ENCODE results near the gene SPOP. TPM values are rescaled to one million over a fixed set of nuclear protein-coding genes. Genes with fewer than 3 reads are reported as not detected.
A peak's percentile ranks its signal among the peaks of the same experiment; 100 is the strongest.

SPOP gene
- total and polyA plus RNA-seq, 11 donors = 28.5 to 96.1 (median 60.4) TPM

DNA sequence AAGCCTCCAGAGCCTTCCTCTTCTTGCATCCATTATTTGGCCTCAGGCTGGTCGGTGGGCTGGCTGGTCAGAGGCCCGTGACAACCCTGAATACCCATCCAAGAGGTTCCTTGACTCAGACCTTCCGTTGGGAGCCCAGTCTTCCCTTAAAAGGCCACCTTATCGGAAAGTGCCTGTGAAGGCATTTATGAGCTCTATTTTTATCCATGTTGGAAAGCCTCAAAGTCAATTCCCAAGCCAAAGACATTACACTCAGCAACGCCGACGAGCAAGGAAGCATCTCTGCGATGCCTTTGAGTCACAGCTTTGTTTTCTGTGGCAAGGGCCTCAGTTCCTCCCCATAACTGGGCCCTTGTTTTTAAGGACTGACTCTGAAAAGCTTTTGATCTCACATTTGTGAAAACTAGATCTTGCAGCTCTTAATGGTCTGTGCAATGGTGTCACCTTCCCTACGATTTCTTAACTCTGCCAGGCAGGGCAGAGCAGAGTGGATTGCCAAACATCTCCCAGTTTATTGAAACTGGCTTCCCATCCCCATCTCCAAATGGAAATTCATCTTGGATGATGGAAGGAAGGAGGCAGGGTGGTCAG, 13.3 kb upstream of the SPOP start:
- intact Hi-C loops (cut with DNase I) = loop anchor here in 2 of 10 donors (5.0 kb wide), 1 partner anchor 74 kb away; no protein-coding TSS in a partner anchor

GRCh38 chr17:49690256-49690655, 12.4 kb upstream of the SPOP start:
- Histone ChIP-seq H3K27ac (peak overlapping the region in 11 of 12 donors; percentile 78 to 93 (median 90)), H3K36me3 (no peaks in the 10 kb centered on the region), H3K27me3 (no peaks in the 10 kb centered on the region), H3K9me3 (no peaks in the 10 kb centered on the region), H3K4me1 (peaks cover 0 to 57% (median 27%) of the 10 kb centered on the region in 12 donors), H3K4me3 (no peak overlapping the region)
- DNase-seq (no peak), ATAC-seq (no peak)
- WGBS, 4 donors = 30 to 49% (median 43%) methylated on average over 2 of the region's 2 CpGs
- intact Hi-C loops (cut with DNase I) = loop anchor here in 2 of 10 donors (5.0 kb wide), 1 partner anchor 73 kb away; no protein-coding TSS in a partner anchor
- no peak for TF ChIP-seq CTCF (IDR thresholded peaks at IDR 0.05)
- no peak for TF ChIP-seq POLR2A (IDR thresholded peaks at IDR 0.05)

More for the DNA sequence above, 13.3 kb upstream of the SPOP start:
- H3K27ac ChIP-seq = peak overlapping the region; percentile 19 to 93 (median 89)
- WGBS, 4 donors = 25 to 32% (median 30%) methylated on average over 8 to 9 of the region's 9 CpGs
- H3K27me3 ChIP-seq = no peaks in the 10 kb centered on the region
- ATAC-seq (peak; percentile 68 to 89 (median 86)), DNase-seq (peak in 4 of 5 donors; percentile 62 to 82 (median 66))
- no peaks in the 10 kb centered on the region for H3K9me3 ChIP-seq
- TF ChIP-seq CTCF (IDR thresholded peaks at IDR 0.05) (no peak), POLR2A (IDR thresholded peaks at IDR 0.05) (peak in 1 of 2 donors; percentile 66)
- no peaks in the 10 kb centered on the region for H3K36me3 ChIP-seq
- peak overlapping the region in 2 of 12 donors; percentile 3 to 7 for H3K4me3 ChIP-seq
- peaks cover 0 to 64% (median 27%) of the 10 kb centered on the region in 12 donors for H3K4me1 ChIP-seq

DNA sequence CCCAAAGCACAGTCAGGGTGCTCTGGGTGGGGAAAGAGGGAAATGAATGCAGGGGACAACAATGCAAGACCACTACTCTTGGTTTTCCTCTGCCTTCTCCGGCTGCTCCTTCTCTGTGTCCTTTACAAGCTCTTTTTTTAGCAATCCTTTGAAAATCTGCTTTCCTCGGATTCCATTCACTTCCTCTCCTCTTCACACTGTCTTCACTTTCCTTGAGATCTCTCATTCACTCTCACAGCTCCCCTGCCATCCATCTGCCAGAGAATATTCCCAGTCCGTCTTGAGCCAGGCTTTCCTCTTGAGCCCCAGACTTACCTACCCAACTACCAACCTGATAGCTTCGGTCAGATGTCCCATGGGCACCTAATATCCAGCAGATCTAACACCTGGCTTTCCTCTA, 11.0 kb upstream of the SPOP start:
- DNase-seq = no peak
- Histone ChIP-seq H3K4me3 (peak overlapping the region in 1 of 12 donors; percentile 43), H3K36me3 (no peaks in the 10 kb centered on the region), H3K9me3 (no peaks in the 10 kb centered on the region), H3K27ac (peak overlapping the region in 10 of 12 donors; percentile 36 to 93 (median 66)), H3K4me1 (peaks cover 0 to 52% (median 26%) of the 10 kb centered on the region in 12 donors), H3K27me3 (no peaks in the 10 kb centered on the region)
- TF ChIP-seq CTCF (IDR thresholded peaks at IDR 0.05) (no peak), POLR2A (IDR thresholded peaks at IDR 0.05) (no peak)
- 71 to 82% (median 81%) methylated on average over 4 of the region's 4 CpGs for WGBS, 4 donors
- intact Hi-C loops (cut with DNase I) = no loop called here
- ATAC-seq = no peak

GRCh38 chr17:49687878-49688491, 10.1 kb upstream of the SPOP start:
- ATAC-seq = peak; percentile 10 to 58 (median 28)
- Histone ChIP-seq H3K4me1 (peaks cover 0 to 52% (median 26%) of the 10 kb centered on the region in 12 donors), H3K4me3 (peak overlapping the region in 1 of 12 donors; percentile 43)

More at GRCh38 chr17:49687878-49688491, 10.1 kb upstream of the SPOP start:
- Histone ChIP-seq H3K36me3 (no peaks in the 10 kb centered on the region), H3K9me3 (no peaks in the 10 kb centered on the region), H3K27ac (peak overlapping the region; percentile 1 to 93 (median 64)), H3K27me3 (no peaks in the 10 kb centered on the region)
- TF ChIP-seq CTCF (IDR thresholded peaks at IDR 0.05) = no peak
- intact Hi-C loops (cut with DNase I) = no loop called here
- 65 to 75% (median 66%) methylated on average over 10 of the region's 10 CpGs for WGBS, 4 donors
- no peak for DNase-seq
